ENCODE results near the gene DENND4C. TPM values are rescaled to one million over a fixed set of nuclear protein-coding genes. Genes with fewer than 3 reads are reported as not detected.
"Not testable (repeated sequence)": the region's sequence is repeated elsewhere in the genome, so short reads cannot be mapped to it uniquely, and the experiment has no call there.

DENND4C gene
- total RNA-seq, 1 experiment from 2014 or later = 40.1 TPM

- Mint-ChIP-seq H3K36me3 (ENCODE audit: insufficient read depth, unreplicated experiment) (peaks cover 49% of the 10 kb centered on the region), H3K4me3 (ENCODE audit: unreplicated experiment) (peak overlapping the region; percentile 82), H3K27ac (ENCODE audit: unreplicated experiment) (peak overlapping the region; percentile 94), H3K4me1 (ENCODE audit: low read depth, unreplicated experiment) (peaks cover 22% of the 10 kb centered on the region), H3K9me3 (ENCODE audit: unreplicated experiment) (no peaks in the 10 kb centered on the region), H3K27me3 (ENCODE audit: insufficient read depth, unreplicated experiment) (no peaks in the 10 kb centered on the region)
- Histone ChIP-seq H3K27me3 (replicated peaks; ENCODE audit: control insufficient read depth, insufficient read depth, low read length) (no peaks in the 10 kb centered on the region), H3K4me3 (ENCODE audit: low read depth, low read length) (peak overlapping the region; percentile 44), H3K9me3 (no peaks in the 10 kb centered on the region), H3K36me3 (ENCODE audit: control insufficient read depth, insufficient read depth, low read length) (peaks cover 1% of the 10 kb centered on the region; the same call in 1 of the 2 replicates), H3K4me1 (peaks cover 15% of the 10 kb centered on the region)
- ChIA-PET POLR2A (interaction anchor here (0.9 to 1.5 kb wide), 3 partner anchors 14 to 332 kb away, joined by 3 to 5 read pairs (median 4); no protein-coding TSS in a partner anchor), CTCF (no interaction called here)
- intact Hi-C loops (cut with micrococcal nuclease; ENCODE audit: unreplicated experiment) = loop anchor here (1.0 kb wide), 2 partner anchors 28 to 77 kb away; no protein-coding TSS in a partner anchor
- no peak for DNase-seq
- TF ChIP-seq CTCF (IDR thresholded peaks at IDR 0.05; ENCODE audit: insufficient read depth in 1 of 2, low read depth in 1 of 2, low read length in 1 of 2, severe bottlenecking in 1 of 2, unreplicated experiment in 1 of 2) = no peak
- BruUV-seq (replicated peaks) = no TSS peak
Measured at GRCh38 chr9:19380826-19381075, 150.3 kb downstream of the DENND4C start.

- Mint-ChIP-seq H3K4me1 (ENCODE audit: low read depth, unreplicated experiment) (peaks cover 16% of the 10 kb centered on the region), H3K36me3 (ENCODE audit: insufficient read depth, unreplicated experiment) (peaks cover 39% of the 10 kb centered on the region), H3K4me3 (ENCODE audit: unreplicated experiment) (peak overlapping the region; percentile 82), H3K27me3 (ENCODE audit: insufficient read depth, unreplicated experiment) (no peaks in the 10 kb centered on the region), H3K9me3 (ENCODE audit: unreplicated experiment) (no peaks in the 10 kb centered on the region), H3K27ac (ENCODE audit: unreplicated experiment) (no peak overlapping the region)
- no TSS peak for BruUV-seq (replicated peaks)
- no peaks in the 10 kb centered on the region for H3K27me3 ChIP-seq (replicated peaks; ENCODE audit: control insufficient read depth, insufficient read depth, low read length)
- H3K4me3 ChIP-seq (ENCODE audit: low read depth, low read length) = no peak overlapping the region
- no peak for TF ChIP-seq CTCF (IDR thresholded peaks at IDR 0.05; ENCODE audit: insufficient read depth in 1 of 2, low read depth in 1 of 2, low read length in 1 of 2, severe bottlenecking in 1 of 2, unreplicated experiment in 1 of 2)
- intact Hi-C loops (cut with micrococcal nuclease; ENCODE audit: unreplicated experiment) = no loop called here
- ChIA-PET CTCF (no interaction called here), POLR2A (no interaction called here)
- DNase-seq = no peak
- no peaks in the 10 kb centered on the region for H3K9me3 ChIP-seq
- peaks cover 1% of the 10 kb centered on the region; the same call in 1 of the 2 replicates for H3K36me3 ChIP-seq (ENCODE audit: control insufficient read depth, insufficient read depth, low read length)
- peaks cover 15% of the 10 kb centered on the region for H3K4me1 ChIP-seq
Measured at GRCh38 chr9:19381656-19382055, 151.2 kb downstream of the DENND4C start.

GRCh38 chr9:19385212-19385611 is 154.7 kb downstream of the DENND4C start:
- POLR2A ChIA-PET; DNase-seq; H3K4me1 ChIP-seq; H3K9me3 ChIP-seq; H3K27ac Mint-ChIP-seq (ENCODE audit: unreplicated experiment); intact Hi-C loops (cut with micrococcal nuclease; ENCODE audit: unreplicated experiment); H3K4me3 ChIP-seq (ENCODE audit: low read depth, low read length); BruUV-seq (replicated peaks); H3K36me3 Mint-ChIP-seq (ENCODE audit: insufficient read depth, unreplicated experiment); H3K36me3 ChIP-seq (ENCODE audit: control insufficient read depth, insufficient read depth, low read length); H3K27me3 ChIP-seq (replicated peaks; ENCODE audit: control insufficient read depth, insufficient read depth, low read length); H3K27me3 Mint-ChIP-seq (ENCODE audit: insufficient read depth, unreplicated experiment); H3K4me1 Mint-ChIP-seq (ENCODE audit: low read depth, unreplicated experiment); H3K9me3 Mint-ChIP-seq (ENCODE audit: unreplicated experiment); H3K4me3 Mint-ChIP-seq (ENCODE audit: unreplicated experiment): not testable (repeated sequence)
- CTCF ChIA-PET = interaction anchor here (0.6 kb wide), 1 partner anchor 79 kb away, joined by 3 read pairs; no protein-coding TSS in a partner anchor

Measured in Caco-2 (cell line).